ENCODE results near the gene MPP3.

MPP3 gene

DNA sequence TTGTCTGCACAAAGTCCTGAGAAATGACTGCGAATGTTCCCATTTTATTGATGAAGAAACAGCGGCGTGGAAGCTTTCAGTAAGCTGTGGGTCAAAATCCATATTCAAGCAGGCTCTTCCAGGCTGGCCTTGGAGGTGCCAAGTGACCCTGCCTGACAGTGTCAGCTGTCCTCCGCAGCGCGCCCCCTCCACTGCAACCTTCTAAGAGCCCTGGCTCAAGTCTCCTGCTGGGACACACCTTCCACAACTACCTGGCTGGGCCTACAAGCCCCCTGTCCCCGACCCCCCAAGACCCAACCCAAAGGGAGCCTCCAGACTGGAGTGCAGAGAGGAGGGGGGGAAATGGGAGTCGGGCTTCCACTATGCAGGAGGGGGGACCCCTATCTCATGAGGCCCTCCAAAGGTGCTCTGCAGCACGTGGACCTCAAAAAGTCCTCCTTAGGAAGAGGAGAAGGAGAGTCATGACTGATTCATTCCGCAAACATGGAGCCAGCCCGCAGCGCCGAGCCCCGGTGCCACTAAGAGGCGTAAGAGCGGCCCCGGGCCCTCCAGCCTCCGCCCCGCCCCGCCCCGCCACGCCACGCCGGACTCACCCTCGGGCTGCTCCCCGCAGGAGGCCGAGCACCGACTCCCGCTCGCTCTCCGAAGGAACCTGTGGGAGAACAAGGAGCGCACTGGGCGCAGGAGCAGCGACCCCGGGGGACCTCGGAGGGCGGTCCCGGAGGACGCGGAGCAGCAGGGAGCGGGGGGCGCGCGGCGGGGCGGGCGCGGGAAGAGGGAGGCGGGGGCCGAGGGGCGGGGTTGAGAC lies 574 bp downstream of the MPP3 start:
- DNase-seq (ENCODE audit: low read depth), result no peak

GRCh38 chr17:43831633-43832032 lies 1.3 kb downstream of the MPP3 start:
- DNase-seq (ENCODE audit: low read depth), result no peak

GRCh38 chr17:43830510-43831140 lies 2.3 kb downstream of the MPP3 start:
- DNase-seq (ENCODE audit: low read depth), result no peak

DNA sequence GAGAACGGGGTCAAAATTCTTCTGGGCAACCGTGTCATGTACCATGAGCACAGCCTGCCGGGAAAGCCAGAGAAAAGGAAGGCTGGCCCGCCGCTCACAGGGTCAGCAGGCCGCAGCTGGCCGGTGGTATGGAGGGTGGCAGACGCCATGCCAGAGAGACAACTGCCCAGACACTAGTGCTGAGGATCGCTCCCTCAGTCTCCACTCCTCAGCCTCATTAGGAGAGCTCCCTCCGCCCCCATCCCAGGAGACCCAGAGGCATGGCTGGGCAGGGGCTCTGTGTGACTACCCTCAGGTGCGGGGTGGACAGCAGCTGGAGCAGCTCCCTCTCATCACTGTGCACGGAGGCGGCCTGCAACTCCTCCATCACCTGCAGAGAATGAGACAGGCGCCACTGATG lies 3.2 kb downstream of the MPP3 start:
- no peak for DNase-seq (ENCODE audit: low read depth)

- DNase-seq (ENCODE audit: low read depth), result no peak
Observed at GRCh38 chr17:43827596-43827995, 5.3 kb downstream of the MPP3 start.

- no peak for DNase-seq (ENCODE audit: low read depth)
Observed at GRCh38 chr17:43826206-43826605, 6.7 kb downstream of the MPP3 start.

DNA sequence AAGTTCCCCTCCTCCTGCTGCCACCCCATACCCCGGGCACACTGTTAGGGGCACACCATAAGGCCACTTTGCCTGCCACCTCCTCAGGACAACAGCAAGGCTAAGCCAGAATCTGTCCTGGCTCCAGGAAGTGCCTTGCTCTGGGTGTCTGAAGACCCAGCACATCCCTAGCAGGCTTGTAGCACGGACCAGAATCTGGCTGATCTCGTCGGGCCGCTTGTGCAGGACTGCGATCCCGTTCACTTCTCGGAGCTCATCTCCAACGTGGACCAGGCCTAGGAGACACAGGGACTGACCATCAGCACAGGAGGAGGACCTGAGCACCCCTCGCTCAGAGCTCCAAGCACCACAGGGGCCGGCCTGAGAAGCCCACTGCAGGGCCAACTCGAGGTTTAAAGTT lies 7.4 kb downstream of the MPP3 start:
- DNase-seq (ENCODE audit: low read depth), result no peak

DNA sequence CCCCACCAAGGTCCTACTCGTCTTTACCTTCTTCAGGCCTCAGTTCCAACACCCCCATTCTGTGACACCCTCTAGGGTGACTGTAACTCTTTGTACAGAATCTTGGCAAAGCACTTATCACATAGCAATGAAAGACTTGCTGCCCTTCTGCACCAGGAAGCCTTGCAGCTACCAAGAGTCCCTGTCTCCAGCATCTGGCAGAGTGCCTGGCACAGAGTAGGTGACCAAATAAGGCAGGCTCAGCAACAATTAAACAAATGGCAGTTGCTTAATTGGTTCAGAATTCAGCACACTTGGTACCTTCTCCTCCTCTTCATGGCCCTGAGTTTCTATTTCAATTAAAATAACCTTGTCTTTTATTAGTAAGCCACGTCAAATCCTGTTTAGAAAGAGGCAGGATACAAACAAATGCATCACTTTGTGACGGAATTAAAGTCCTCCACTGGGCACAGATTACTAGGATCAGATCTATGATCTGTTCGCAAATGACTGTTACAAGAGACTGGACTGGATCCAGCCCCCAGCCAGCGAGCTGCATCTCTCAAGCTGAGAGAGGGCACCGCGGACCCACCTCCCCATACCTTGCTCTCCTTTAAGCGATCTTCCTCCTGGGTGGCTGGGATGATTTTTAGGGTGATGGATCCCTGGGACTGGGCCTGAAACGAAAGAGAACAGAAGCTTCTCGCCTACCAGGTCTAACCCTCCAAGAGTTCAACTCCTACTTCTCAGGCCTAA lies 9.4 kb downstream of the MPP3 start:
- no peak for DNase-seq (ENCODE audit: low read depth)

GRCh38 chr17:43822570-43823190 lies 10.3 kb downstream of the MPP3 start:
- no peak for DNase-seq (ENCODE audit: low read depth)

GRCh38 chr17:43820759-43821158 lies 12.2 kb downstream of the MPP3 start:
- no peak for DNase-seq (ENCODE audit: low read depth)

GRCh38 chr17:43818966-43819365 lies 14.0 kb downstream of the MPP3 start:
- no peak for DNase-seq (ENCODE audit: low read depth)

GRCh38 chr17:43817826-43818225 lies 15.1 kb downstream of the MPP3 start:
- DNase-seq (ENCODE audit: low read depth), result no peak

- no peak for DNase-seq (ENCODE audit: low read depth)
Observed at GRCh38 chr17:43816336-43817320, 16.3 kb downstream of the MPP3 start.

- DNase-seq (ENCODE audit: low read depth), result no peak
Observed at GRCh38 chr17:43814714-43815113, 18.2 kb downstream of the MPP3 start.

DNA sequence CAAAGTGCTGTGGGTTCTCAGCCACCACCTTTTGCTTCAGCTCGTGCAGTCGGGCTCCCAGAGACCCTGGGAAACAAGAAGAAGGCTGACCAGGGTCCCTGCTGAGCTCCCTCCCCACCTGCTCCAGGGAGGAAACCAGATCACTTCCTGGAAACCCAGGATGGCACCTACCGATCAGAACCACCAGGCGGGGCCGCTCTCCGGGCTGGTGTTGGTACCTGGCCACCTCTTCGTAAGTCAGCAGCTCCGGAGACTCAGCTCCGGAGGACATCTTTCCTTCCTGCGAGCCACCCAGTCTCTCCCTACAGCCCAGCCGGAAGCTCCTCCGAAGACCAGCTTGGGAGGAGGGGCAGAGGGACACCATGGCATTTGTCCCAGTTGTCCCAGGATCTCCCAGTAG lies 18.9 kb downstream of the MPP3 start:
- no peak for DNase-seq (ENCODE audit: low read depth)

DNA sequence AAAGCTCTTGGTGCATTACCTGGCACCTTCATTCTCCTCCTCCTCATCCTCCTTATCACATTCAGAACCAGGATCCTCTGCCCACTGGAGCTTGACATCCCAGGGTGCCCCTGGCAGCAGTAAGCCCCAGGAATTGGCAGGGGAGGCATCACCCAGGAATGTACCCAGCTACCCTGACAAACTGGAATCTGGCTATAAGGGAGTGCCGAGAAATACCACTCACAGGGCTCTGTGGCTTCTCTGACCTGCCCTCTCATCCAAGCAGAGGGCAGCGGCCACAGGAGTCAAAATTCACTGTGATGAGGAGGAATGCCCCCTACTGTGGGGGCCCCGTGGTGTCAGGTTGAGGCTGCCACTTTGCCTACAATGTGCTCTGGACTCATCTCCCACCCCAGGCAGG lies 19.6 kb downstream of the MPP3 start:
- no peak for DNase-seq (ENCODE audit: low read depth)

DNA sequence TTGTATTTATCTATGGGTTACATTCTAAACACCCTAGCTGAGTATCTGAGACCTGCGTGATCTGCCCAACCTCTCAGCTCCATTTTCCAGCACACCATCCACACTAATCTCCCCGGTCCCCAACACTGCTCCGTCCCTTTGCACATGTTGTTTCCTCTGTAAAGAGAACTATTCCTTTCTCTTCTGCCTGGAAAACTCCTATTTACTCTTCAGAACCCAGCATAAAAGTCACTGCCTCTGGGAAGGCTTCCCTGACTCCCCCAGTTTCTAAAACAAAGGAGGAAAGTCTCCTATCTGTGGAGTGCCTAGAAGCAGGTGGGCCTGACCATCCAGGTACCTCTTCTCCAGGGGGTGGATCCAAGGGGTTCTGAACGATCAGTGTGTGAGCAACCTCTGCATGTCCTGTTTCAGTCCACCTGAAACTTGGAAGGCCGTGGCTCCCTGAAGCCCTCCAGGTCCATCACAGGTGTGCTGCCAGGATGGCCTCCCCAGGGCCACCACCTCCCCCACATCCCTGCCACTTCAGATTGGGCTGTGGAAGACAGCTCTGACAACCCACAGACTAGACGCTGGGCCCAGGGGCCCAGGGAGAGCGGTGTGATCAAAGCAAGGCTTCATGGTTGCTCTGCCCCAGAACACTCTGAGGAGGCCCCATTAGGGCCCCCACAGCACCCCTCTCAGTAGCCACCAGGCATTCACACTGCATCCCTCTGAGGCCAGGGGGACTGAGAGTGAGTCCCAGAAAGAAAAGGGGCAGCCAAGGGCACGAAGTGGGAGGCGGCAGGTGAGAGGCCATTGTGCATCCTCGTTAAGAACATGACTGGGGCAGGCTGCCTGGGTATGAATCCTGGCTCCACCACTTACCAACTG lies 20.3 kb downstream of the MPP3 start:
- DNase-seq (ENCODE audit: low read depth), result no peak

DNA sequence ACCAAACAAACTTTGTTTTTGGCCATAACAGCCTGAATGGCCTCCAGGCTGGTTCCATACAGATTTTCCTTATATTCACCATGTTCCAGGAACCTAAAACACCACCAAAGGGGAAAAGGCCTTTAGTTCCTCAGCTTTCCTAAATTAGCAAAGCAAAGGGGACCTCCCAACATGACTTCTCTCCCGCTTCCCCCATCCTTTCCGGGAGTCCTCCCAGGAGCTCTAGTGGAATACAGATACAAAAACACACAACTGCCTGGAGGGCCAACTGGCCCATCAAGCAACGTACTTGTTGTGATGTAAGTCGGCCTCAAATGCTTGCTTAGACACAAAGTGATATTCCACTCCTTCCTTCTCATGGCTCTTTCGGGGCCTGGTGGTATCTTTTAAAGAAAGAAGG lies 22.1 kb downstream of the MPP3 start:
- DNase-seq (ENCODE audit: low read depth), result no peak

DNA sequence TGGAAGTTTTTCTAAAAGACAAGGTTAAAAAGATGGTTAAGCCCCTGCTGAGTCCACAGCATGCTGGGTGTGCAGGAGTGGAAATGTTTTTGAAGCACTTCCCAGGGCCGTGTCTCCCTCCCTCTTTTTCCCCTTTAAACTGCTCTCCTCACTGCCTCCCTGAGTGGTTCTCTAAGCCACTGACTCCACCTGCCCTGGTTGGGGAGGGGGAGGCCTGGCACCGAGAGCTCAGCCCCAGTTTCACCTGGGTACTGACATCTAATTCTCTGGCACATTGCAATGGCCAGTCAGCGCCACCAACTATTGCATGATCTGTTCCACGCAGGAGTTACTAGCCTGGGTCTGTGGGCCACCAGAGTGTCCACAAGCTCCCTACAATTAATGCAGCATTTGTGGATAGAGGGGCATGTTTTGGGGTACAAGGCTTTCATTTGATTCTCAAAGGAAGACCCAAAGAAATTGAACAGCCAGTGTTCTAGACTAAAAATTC lies 22.7 kb downstream of the MPP3 start:
- no peak for DNase-seq (ENCODE audit: low read depth)

- DNase-seq (ENCODE audit: low read depth), result no peak
Observed at GRCh38 chr17:43809121-43809520, 23.8 kb downstream of the MPP3 start.

Measured in stimulated activated CD8-positive, alpha-beta memory T cell treated with anti-CD3 and anti-CD28 coated beads, Interleukin-15, amount 100 ng/mL, for 24 hours (primary cell).